Lower leg skin (tissue), 4 donors: ENCODE results near the gene CYP3A4. TPM values are rescaled to one million over a fixed set of nuclear protein-coding genes. Genes with fewer than 3 reads are reported as not detected.

Experiments
- DNase-seq, 2 donors: peaks; one replicate each; pipeline ENCODE4 v3.0.0-alpha.2; 2019; ENCODE audit warnings: low spot score in 2 of 2
- H3K4me3 ChIP-seq: fragments of 200-600 bp; sonication (generic); 2 replicates; pipeline ENCODE4 v1.5.1; 2017; ENCODE audit warnings: mild to moderate bottlenecking, low read depth; ENCODE audit not compliant: poor library complexity, severe bottlenecking
- POLR2A ChIP-seq, 2 donors: fragments of 450-650 bp; IDR thresholded peaks; one replicate each; pipeline ENCODE4 v1.6.1; 2016 to 2017; ENCODE audit warnings: antibody characterized with exemption in 2 of 2, mild to moderate bottlenecking in 1 of 2, moderate library complexity in 1 of 2
- WGBS, 2 donors: methylation state at CpG; one replicate each; pipeline ENCODE4 v1.1.5; 2018; 5-methylcytosine and 5-hydroxymethylcytosine counted together
- intact Hi-C: fragments of 100-400 bp; cut with DNase I; formaldehyde crosslinking; loops from one replicate; pipeline ENCODE4 v1.15.0; 2023; ENCODE audit warnings: low total_unique reads
- total RNA-seq, 4 donors: library from RNA; depleted of rRNA; stranded (reverse); fragments of >200 nt; gene quantifications; one replicate each; pipeline ENCODE4 v1.1.0, GENCODE V29; 2016
- TF ChIP-seq, protein P1 (sequence below), 3 donors: fragments of 450-650 bp; IDR thresholded peaks; one replicate each; pipeline ENCODE4 v1.5.1; 2016; ENCODE audit warnings: antibody characterized with exemption in 3 of 3, mild to moderate bottlenecking in 3 of 3, moderate library complexity in 2 of 3

Gene CYP3A4
- total RNA-seq, 4 donors from 2014 or later, result 2.7 to 5.2 (median 4.3) TPM

DNA sequence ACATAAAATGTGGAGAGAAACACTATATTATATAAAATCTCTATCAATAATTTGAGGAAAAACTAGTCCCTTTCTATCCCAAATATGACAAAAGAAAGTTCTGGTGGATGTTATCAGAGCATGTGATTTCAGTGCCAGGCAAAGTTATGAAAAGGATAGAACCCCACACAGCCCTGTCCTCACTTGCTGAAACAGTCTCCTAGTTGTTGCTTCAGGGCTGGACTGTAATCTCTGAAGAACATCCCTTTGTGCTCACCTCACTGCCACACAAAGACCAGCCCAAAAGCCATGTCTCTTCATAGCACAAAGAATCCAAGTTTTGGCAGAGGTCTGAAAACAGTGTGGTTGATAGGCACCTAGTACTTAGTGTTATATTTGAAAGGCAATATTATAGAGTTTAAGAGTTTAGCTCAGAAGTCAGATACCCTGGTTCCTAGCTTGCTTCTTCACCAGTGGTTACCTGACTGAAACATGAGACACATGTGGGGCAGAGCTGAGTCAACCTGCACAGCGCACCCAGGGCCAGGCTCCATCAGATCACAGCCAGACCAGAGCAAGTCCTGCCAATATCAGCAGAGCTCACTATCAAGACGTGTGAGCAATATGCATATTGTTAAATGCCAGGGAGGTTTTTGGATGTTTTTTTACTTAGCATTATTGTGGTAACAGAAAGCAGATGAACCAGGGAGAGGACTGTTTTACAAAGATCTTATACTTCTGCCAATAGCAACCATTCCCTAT, 74.0 kb downstream of the CYP3A4 start:
- TF ChIP-seq POLR2A (IDR thresholded peaks at IDR 0.05), result no peak
- 44 to 50% methylated on average over 2 of the region's 2 CpGs for WGBS, 2 donors
- intact Hi-C loops, result no loop called here
- no peak for DNase-seq
- no peak overlapping the region for H3K4me3 ChIP-seq

DNA sequence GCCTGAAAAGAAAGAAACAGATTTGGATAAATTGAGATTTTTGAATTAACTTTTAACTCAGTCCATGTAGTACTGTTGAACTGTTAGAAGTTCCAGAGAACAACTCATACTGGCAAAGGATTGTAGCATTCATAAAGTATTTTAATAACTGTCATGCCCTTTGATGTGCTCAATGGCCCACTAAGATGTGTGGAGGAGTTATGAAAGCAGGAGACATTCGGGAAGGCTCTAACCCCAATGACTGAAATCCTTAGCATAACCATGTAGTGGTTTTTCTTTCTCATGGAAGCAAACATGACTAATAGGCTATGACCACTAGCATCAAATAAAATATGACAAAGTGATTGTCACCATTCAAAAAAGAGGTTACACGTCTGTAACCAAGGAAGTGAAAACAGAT, 74.7 kb downstream of the CYP3A4 start:
- DNase-seq, result no peak
- WGBS, 2 donors, result 89 to 93% methylated on average over 2 of the region's 2 CpGs
- intact Hi-C loops, result no loop called here
- H3K4me3 ChIP-seq, result no peak overlapping the region
- TF ChIP-seq POLR2A (IDR thresholded peaks at IDR 0.05), result no peak
- TF ChIP-seq, protein P1, sequence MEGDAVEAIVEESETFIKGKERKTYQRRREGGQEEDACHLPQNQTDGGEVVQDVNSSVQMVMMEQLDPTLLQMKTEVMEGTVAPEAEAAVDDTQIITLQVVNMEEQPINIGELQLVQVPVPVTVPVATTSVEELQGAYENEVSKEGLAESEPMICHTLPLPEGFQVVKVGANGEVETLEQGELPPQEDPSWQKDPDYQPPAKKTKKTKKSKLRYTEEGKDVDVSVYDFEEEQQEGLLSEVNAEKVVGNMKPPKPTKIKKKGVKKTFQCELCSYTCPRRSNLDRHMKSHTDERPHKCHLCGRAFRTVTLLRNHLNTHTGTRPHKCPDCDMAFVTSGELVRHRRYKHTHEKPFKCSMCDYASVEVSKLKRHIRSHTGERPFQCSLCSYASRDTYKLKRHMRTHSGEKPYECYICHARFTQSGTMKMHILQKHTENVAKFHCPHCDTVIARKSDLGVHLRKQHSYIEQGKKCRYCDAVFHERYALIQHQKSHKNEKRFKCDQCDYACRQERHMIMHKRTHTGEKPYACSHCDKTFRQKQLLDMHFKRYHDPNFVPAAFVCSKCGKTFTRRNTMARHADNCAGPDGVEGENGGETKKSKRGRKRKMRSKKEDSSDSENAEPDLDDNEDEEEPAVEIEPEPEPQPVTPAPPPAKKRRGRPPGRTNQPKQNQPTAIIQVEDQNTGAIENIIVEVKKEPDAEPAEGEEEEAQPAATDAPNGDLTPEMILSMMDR (IDR thresholded peaks at IDR 0.05), result no peak

DNA sequence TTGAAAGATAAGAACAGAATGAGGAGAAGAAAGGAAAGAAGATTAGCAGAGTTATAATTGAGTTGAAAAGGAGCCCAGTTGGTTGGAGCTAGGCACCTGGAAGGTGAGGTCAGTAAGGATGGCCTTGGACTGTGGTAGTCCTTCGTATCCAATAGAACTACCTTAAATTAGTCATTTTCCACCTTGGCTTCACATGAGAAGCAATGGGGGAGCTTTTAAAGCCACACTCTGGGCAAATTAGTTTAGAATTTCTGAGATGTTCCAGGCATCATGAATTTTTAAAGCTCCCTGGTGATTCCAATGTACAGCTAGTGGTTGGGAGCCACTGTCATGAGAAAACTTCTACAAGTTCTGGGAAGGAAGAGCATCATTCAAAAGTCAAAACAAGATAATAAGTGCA, 76.9 kb downstream of the CYP3A4 start:
- no peak overlapping the region for H3K4me3 ChIP-seq
- intact Hi-C loops, result no loop called here
- DNase-seq, result no peak
- TF ChIP-seq POLR2A (IDR thresholded peaks at IDR 0.05), result no peak
- TF ChIP-seq, protein P1 (IDR thresholded peaks at IDR 0.05), result no peak
- 54 to 58% methylated on average over 1 of the region's 1 CpG for WGBS, 2 donors

Other genes starting within 250 kb of the CYP3A4 start
- 1 to 10 TPM; 4.3 to 8.8 (median 6.5) TPM for gene FAM200A, start 232.1 kb downstream of the CYP3A4 start, total RNA-seq
- gene ZNF655, start 225.5 kb downstream of the CYP3A4 start, total RNA-seq, result 100 to 1,000 TPM; 102 to 261 (median 114) TPM
- gene TMEM225B, start 185.9 kb downstream of the CYP3A4 start, total RNA-seq, result 1 to 10 TPM; 1.7 to 4.6 (median 2.6) TPM
- 10 to 100 TPM; 19.4 to 38.0 (median 23.7) TPM for gene ZSCAN25, start 167.2 kb downstream of the CYP3A4 start, total RNA-seq
- gene CYP3A5, start 104.2 kb downstream of the CYP3A4 start, total RNA-seq, result 100 to 1,000 TPM in 2 of 4 donors, 10 to 100 TPM in 2; 36.9 to 195 (median 79.4) TPM
- under 1 TPM in 2 of 4 donors, not detected in 2; 0.30 to 0.65 TPM for gene CYP3A7, start 49.0 kb downstream of the CYP3A4 start, total RNA-seq
- gene CYP3A43, start 43.8 kb upstream of the CYP3A4 start, total RNA-seq, result not detected
- under 1 TPM in 1 of 4 donors, not detected in 3; 0.32 TPM for gene OR2AE1, start 92.8 kb upstream of the CYP3A4 start, total RNA-seq
- 10 to 100 TPM; 48.4 to 60.0 (median 57.9) TPM for gene TRIM4, start 135.3 kb upstream of the CYP3A4 start, total RNA-seq
- 1 to 10 TPM in 3 of 4 donors, under 1 TPM in 1; 0.25 to 3.4 (median 1.5) TPM for gene GJC3, start 145.4 kb upstream of the CYP3A4 start, total RNA-seq
- 1,000 to 10,000 TPM in 2 of 4 donors, 100 to 1,000 TPM in 2; 519 to 1,357 (median 824) TPM for gene AZGP1, start 191.8 kb upstream of the CYP3A4 start, total RNA-seq
- 10 to 100 TPM; 35.0 to 65.2 (median 50.4) TPM for gene ZKSCAN1, start 231.4 kb upstream of the CYP3A4 start, total RNA-seq